GM18519 (cell line): ENCODE measurements around the gene AIRE.
"Not testable (repeated sequence)": the region's sequence is repeated elsewhere in the genome, so short reads cannot be mapped to it uniquely, and the experiment has no call there.

ENCODE experiments used
- ATAC-seq: cut with Tn5 transposase; IDR thresholded peaks from one replicate; pipeline ENCODE4 v1.9.1; 2021; ENCODE audit warnings: mild to moderate bottlenecking, moderate library complexity; ENCODE audit not compliant: unreplicated experiment, low FRiP score

Gene AIRE

GRCh38 chr21:44265734-44266270 lies 19.9 kb upstream of the AIRE start:
- ATAC-seq: no peak

GRCh38 chr21:44267655-44268142 lies 18.0 kb upstream of the AIRE start:
- ATAC-seq: no peak

- no peak for ATAC-seq
Measured at GRCh38 chr21:44269090-44269489, 16.6 kb upstream of the AIRE start.

GRCh38 chr21:44271558-44272283 lies 14.0 kb upstream of the AIRE start:
- no peak for ATAC-seq

- no peak for ATAC-seq
Measured at GRCh38 chr21:44272284-44272858, 13.3 kb upstream of the AIRE start.

- ATAC-seq: no peak
Measured at GRCh38 chr21:44273046-44273445, 12.6 kb upstream of the AIRE start.

- ATAC-seq: no peak
Measured at GRCh38 chr21:44275041-44275440, 10.6 kb upstream of the AIRE start.

GRCh38 chr21:44279354-44280260 lies 6.1 kb upstream of the AIRE start:
- ATAC-seq: no peak

- no peak for ATAC-seq
Measured at GRCh38 chr21:44281801-44282200, 3.9 kb upstream of the AIRE start.

- ATAC-seq: no peak
Measured at GRCh38 chr21:44282370-44282769, 3.3 kb upstream of the AIRE start.

GRCh38 chr21:44283211-44283785 lies 2.4 kb upstream of the AIRE start:
- ATAC-seq: not testable (repeated sequence)

GRCh38 chr21:44283948-44284347 lies 1.7 kb upstream of the AIRE start:
- no peak for ATAC-seq

GRCh38 chr21:44286086-44286715 lies 525 bp downstream of the AIRE start:
- no peak for ATAC-seq

- ATAC-seq: no peak
Measured at GRCh38 chr21:44286716-44287632, 1.3 kb downstream of the AIRE start.

- no peak for ATAC-seq
Measured at GRCh38 chr21:44288251-44289110, 2.8 kb downstream of the AIRE start.

GRCh38 chr21:44289381-44290010 lies 3.8 kb downstream of the AIRE start:
- ATAC-seq: no peak

- no peak for ATAC-seq
Measured at GRCh38 chr21:44290327-44291077, 4.8 kb downstream of the AIRE start.
